Endodermal cell (in vitro differentiated cells): ENCODE data around the gene FER. TPM values are rescaled to one million over a fixed set of nuclear protein-coding genes. Genes with fewer than 3 reads are reported as not detected.
"Not testable (repeated sequence)": the region's sequence is repeated elsewhere in the genome, so short reads cannot be mapped to it uniquely, and the experiment has no call there.

ENCODE experiments used
- DNase-seq: peaks from one replicate; pipeline ENCODE4 v3.0.0-alpha.2; 2017
- H3K27ac ChIP-seq: 2 replicates; pipeline ENCODE4 v1.5.1; 2013; ENCODE audit warnings: mild to moderate bottlenecking, low read depth, low read length, moderate library complexity
- H3K27me3 ChIP-seq: 2 replicates; pipeline ENCODE4 v1.6.1; 2013; ENCODE audit warnings: mild to moderate bottlenecking, low read length, moderate library complexity; ENCODE audit not compliant: insufficient read depth, control insufficient read depth, poor library complexity, severe bottlenecking
- H3K36me3 ChIP-seq: 2 replicates; pipeline ENCODE4 v1.7.0; 2013; ENCODE audit warnings: mild to moderate bottlenecking, low read length, moderate library complexity; ENCODE audit not compliant: control insufficient read depth, insufficient read depth
- H3K4me1 ChIP-seq: one replicate; pipeline ENCODE4 v1.7.0; 2013; ENCODE audit warnings: low read length; ENCODE audit not compliant: control insufficient read depth, insufficient read depth
- H3K4me3 ChIP-seq: 2 replicates; pipeline ENCODE4 v1.5.1; 2013; ENCODE audit warnings: mild to moderate bottlenecking, low read length, moderate library complexity
- H3K9ac ChIP-seq: 2 replicates; pipeline ENCODE4 v1.6.1; 2013; ENCODE audit warnings: mild to moderate bottlenecking, low read length, moderate library complexity; ENCODE audit not compliant: poor library complexity, severe bottlenecking; ENCODE audit errors: extremely low read depth
- H3K9me3 ChIP-seq: 2 replicates; pipeline ENCODE4 v1.6.1; 2013; ENCODE audit warnings: mild to moderate bottlenecking, low read length, moderate library complexity; ENCODE audit not compliant: control insufficient read depth
- H3K27ac Mint-ChIP-seq: 2 replicates; pipeline ENCODE4 v1.8.0; 2020; ENCODE audit warnings: mixed read lengths
- H3K27me3 Mint-ChIP-seq: 2 replicates; pipeline ENCODE4 v1.8.0; 2021; ENCODE audit warnings: mild to moderate bottlenecking, mixed read lengths; ENCODE audit not compliant: insufficient read depth
- H3K36me3 Mint-ChIP-seq: 2 replicates; pipeline ENCODE4 v1.8.0; 2020; ENCODE audit warnings: low read depth, mixed read lengths
- H3K4me1 Mint-ChIP-seq: 2 replicates; pipeline ENCODE4 v1.8.0; 2020; ENCODE audit warnings: mixed read lengths
- H3K4me3 Mint-ChIP-seq: 2 replicates; pipeline ENCODE4 v1.8.0; 2020; ENCODE audit warnings: mild to moderate bottlenecking, moderate library complexity, mixed read lengths
- H3K9me3 Mint-ChIP-seq: 2 replicates; pipeline ENCODE4 v1.8.0; 2020; ENCODE audit warnings: mild to moderate bottlenecking, mixed read lengths
- CTCF ChIP-seq: fragments of 200-600 bp; sonication (generic); conservative IDR thresholded peaks from 2 replicates; pipeline ENCODE4 v1.5.0; 2021; ENCODE audit warnings: antibody characterized with exemption, mild to moderate bottlenecking
- WGBS, 2 experiments: methylation state at CpG; one replicate each; pipeline versions ENCODE4 v1.1.5 to v1.1.7; 2013; ENCODE audit warnings: missing lambda C conversion rate in 2 of 2, mixed read lengths in 1 of 2; ENCODE audit not compliant: insufficient coverage in 1 of 2, insufficient read length in 1 of 2; 5-methylcytosine and 5-hydroxymethylcytosine counted together
- total RNA-seq, 2 donors: library from RNA; stranded (reverse); fragmentation: NEBNext Ultra II Directional in 1 of 2; extraction: Animal tissue kit (Norgen Biotek cat#: 25700) in 1 of 2; gene quantifications; 2 replicates in 1 of 2; 3 replicates in 1 of 2; pipeline ENCODE4 v1.2.1, GENCODE V29; 2021

FER gene
- total RNA-seq, 2 donors from 2014 or later: 24.5 to 26.8 TPM

- H3K9me3 Mint-ChIP-seq: peaks cover 4% of the 10 kb centered on the region
- Histone ChIP-seq H3K9me3 (no peaks in the 10 kb centered on the region), H3K27ac (no peak overlapping the region), H3K9ac (no peak overlapping the region), H3K36me3 (no peaks in the 10 kb centered on the region), H3K27me3 (no peaks in the 10 kb centered on the region), H3K4me3 (no peak overlapping the region), H3K4me1 (no peaks in the 10 kb centered on the region)
- H3K4me3 Mint-ChIP-seq: no peak overlapping the region
- WGBS, 2 experiments: 84% methylated on average over 1 of the region's 1 CpG; no CpG with 5 or more reads in 1 of the 2 experiments
- no peak for DNase-seq
- H3K27ac Mint-ChIP-seq: no peak overlapping the region
- no peak for TF ChIP-seq CTCF
- H3K27me3 Mint-ChIP-seq: no peaks in the 10 kb centered on the region
- peaks cover 3% of the 10 kb centered on the region for H3K36me3 Mint-ChIP-seq
- no peaks in the 10 kb centered on the region for H3K4me1 Mint-ChIP-seq
Observed at GRCh38 chr5:108857905-108858304, 110.2 kb downstream of the FER start.

- H3K4me1 ChIP-seq: no peaks in the 10 kb centered on the region
- Mint-ChIP-seq H3K4me1 (no peaks in the 10 kb centered on the region), H3K27me3 (no peaks in the 10 kb centered on the region), H3K4me3 (no peak overlapping the region), H3K36me3 (peaks cover 4% of the 10 kb centered on the region), H3K27ac (no peak overlapping the region), H3K9me3 (peaks cover 4% of the 10 kb centered on the region)
- WGBS, 2 experiments: 77% methylated on average over 1 of the region's 2 CpGs; no CpG with 5 or more reads in 1 of the 2 experiments
- H3K9me3 ChIP-seq: no peaks in the 10 kb centered on the region
- no peak for TF ChIP-seq CTCF
- no peak for DNase-seq
- no peaks in the 10 kb centered on the region for H3K27me3 ChIP-seq
- H3K36me3 ChIP-seq: no peaks in the 10 kb centered on the region
- H3K9ac ChIP-seq: no peak overlapping the region
- H3K4me3 ChIP-seq: no peak overlapping the region
- H3K27ac ChIP-seq: no peak overlapping the region
Observed at GRCh38 chr5:108858959-108859358, 111.3 kb downstream of the FER start.

- H3K9me3 Mint-ChIP-seq: no peaks in the 10 kb centered on the region
- Histone ChIP-seq H3K4me1 (no peaks in the 10 kb centered on the region), H3K4me3 (no peak overlapping the region), H3K9me3 (peaks cover 4% of the 10 kb centered on the region), H3K27me3 (no peaks in the 10 kb centered on the region), H3K27ac (no peak overlapping the region), H3K9ac (no peak overlapping the region), H3K36me3 (no peaks in the 10 kb centered on the region)
- H3K36me3 Mint-ChIP-seq: peaks cover 9% of the 10 kb centered on the region
- H3K4me1 Mint-ChIP-seq: no peaks in the 10 kb centered on the region
- H3K4me3 Mint-ChIP-seq: no peak overlapping the region
- DNase-seq: no peak
- H3K27me3 Mint-ChIP-seq: no peaks in the 10 kb centered on the region
- no peak for TF ChIP-seq CTCF
- H3K27ac Mint-ChIP-seq: no peak overlapping the region
Observed at GRCh38 chr5:108862211-108862610, 114.5 kb downstream of the FER start.

DNA sequence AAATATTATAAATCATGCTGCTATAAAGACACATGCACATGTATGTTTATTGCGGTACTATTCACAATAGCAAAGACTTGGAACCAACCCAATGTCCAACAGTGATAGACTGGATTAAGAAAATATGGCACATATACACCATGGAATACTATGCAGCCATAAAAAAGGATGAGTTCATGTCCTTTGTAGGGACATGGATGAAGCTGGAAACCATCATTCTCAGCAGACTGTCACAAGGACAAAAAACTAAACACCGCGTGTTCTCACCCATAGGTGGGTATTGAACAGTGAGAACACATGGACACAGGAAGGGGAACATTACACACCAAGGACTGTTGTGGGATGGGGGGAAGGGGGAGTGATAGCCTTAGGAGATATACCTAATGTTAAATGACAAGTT is 118.4 kb downstream of the FER start:
- H3K27me3 Mint-ChIP-seq, H3K4me3 ChIP-seq, H3K9me3 Mint-ChIP-seq, H3K4me3 Mint-ChIP-seq, H3K36me3 ChIP-seq, H3K9me3 ChIP-seq, H3K4me1 Mint-ChIP-seq, H3K4me1 ChIP-seq, H3K27me3 ChIP-seq, H3K27ac ChIP-seq, DNase-seq, H3K9ac ChIP-seq, H3K27ac Mint-ChIP-seq: not testable (repeated sequence)
- H3K36me3 Mint-ChIP-seq: peaks cover 12% of the 10 kb centered on the region
- WGBS, 2 experiments: 99 to 100% methylated on average over 2 to 3 of the region's 3 CpGs
